DOHH2 (cell line): ENCODE measurements around the gene EFTUD2.

Experiments used
- H3F3A ChIP-seq: fragments of 200-600 bp; sonication (generic), shearing (Covaris generic); 2 replicates; pipeline ENCODE4 v1.6.0; 2016; ENCODE audit warnings: antibody characterized with exemption, mild to moderate bottlenecking; ENCODE audit not compliant: control insufficient read depth, insufficient read depth
- H3K27ac ChIP-seq: fragments of 200-600 bp; sonication (generic); 2 replicates; pipeline ENCODE4 v1.5.1; 2014; ENCODE audit warnings: low read depth, mild to moderate bottlenecking, low read length, moderate library complexity
- H3K27me3 ChIP-seq: fragments of 200-600 bp; sonication (generic); 2 replicates; pipeline ENCODE4 v1.6.1; 2014; ENCODE audit warnings: mild to moderate bottlenecking, low read length, mixed read lengths; ENCODE audit not compliant: control insufficient read depth
- H3K36me3 ChIP-seq: fragments of 200-600 bp; sonication (generic); 2 replicates; pipeline ENCODE4 v1.6.1; 2014; ENCODE audit warnings: mild to moderate bottlenecking, low read length, moderate library complexity, mixed read lengths; ENCODE audit not compliant: control insufficient read depth
- H3K4me1 ChIP-seq: fragments of 200-600 bp; sonication (generic); 2 replicates; pipeline ENCODE4 v1.6.1; 2014; ENCODE audit warnings: mild to moderate bottlenecking, low read length, mixed read lengths; ENCODE audit not compliant: control insufficient read depth
- H3K4me2 ChIP-seq: fragments of 200-600 bp; sonication (generic); 2 replicates; pipeline ENCODE4 v1.6.0; 2014; ENCODE audit warnings: mild to moderate bottlenecking, low read length, moderate library complexity
- H3K4me3 ChIP-seq: fragments of 200-600 bp; sonication (generic); 2 replicates; pipeline ENCODE4 v1.5.1; 2014; ENCODE audit warnings: mild to moderate bottlenecking, low read length, mixed read lengths
- H3K79me2 ChIP-seq: fragments of 200-600 bp; sonication (generic); 2 replicates; pipeline ENCODE4 v1.6.1; 2014; ENCODE audit warnings: mild to moderate bottlenecking, low read length, mixed read lengths; ENCODE audit not compliant: control insufficient read depth
- H3K9me2 ChIP-seq: fragments of 200-600 bp; sonication (generic); replicated peaks from 2 replicates; pipeline ENCODE4 v1.6.1; 2014; ENCODE audit warnings: mild to moderate bottlenecking, low read length, mixed read lengths; ENCODE audit not compliant: control insufficient read depth
- H3K9me3 ChIP-seq: fragments of 200-600 bp; sonication (generic); 2 replicates; pipeline ENCODE4 v1.6.1; 2014; ENCODE audit warnings: antibody characterized with exemption, low read length, mixed read lengths; ENCODE audit not compliant: control insufficient read depth, insufficient read depth
- H4K20me1 ChIP-seq: fragments of 200-600 bp; sonication (generic); 2 replicates; pipeline ENCODE4 v1.6.0; 2014; ENCODE audit warnings: low read depth, mild to moderate bottlenecking, antibody characterized with exemption, low read length, moderate library complexity; ENCODE audit not compliant: control insufficient read depth, insufficient read depth
- CTCF ChIP-seq: fragments of 200-600 bp; sonication (generic); IDR thresholded peaks from one replicate; pipeline ENCODE4 v1.5.1; 2014; ENCODE audit warnings: antibody characterized with exemption, mild to moderate bottlenecking, low read depth, low read length; ENCODE audit not compliant: poor library complexity, severe bottlenecking
- EZH2phosphoT487 ChIP-seq: fragments of 200-600 bp; sonication (generic); IDR thresholded peaks from 2 replicates; pipeline ENCODE4 v1.6.1; 2017; ENCODE audit warnings: borderline replicate concordance, mild to moderate bottlenecking, antibody characterized with exemption, low read length, moderate library complexity, mixed read lengths

The EFTUD2 gene

GRCh38 chr17:44844390-44844830 is 54.8 kb downstream of the EFTUD2 start:
- Histone ChIP-seq H3K79me2 (no peaks in the 10 kb centered on the region), H3K27ac (no peak overlapping the region), H3K9me2 (no peaks in the 10 kb centered on the region), H3K4me1 (peaks cover 4% of the 10 kb centered on the region; the same call in 1 of the 2 replicates), H3K27me3 (no peaks in the 10 kb centered on the region), H3K4me2 (no peak overlapping the region), H3K9me3 (no peaks in the 10 kb centered on the region), H3K4me3 (no peak overlapping the region), H4K20me1 (no peaks in the 10 kb centered on the region), H3F3A (no peaks in the 10 kb centered on the region), H3K36me3 (no peaks in the 10 kb centered on the region)
- no peak for TF ChIP-seq EZH2phosphoT487
- TF ChIP-seq CTCF: no peak

DNA sequence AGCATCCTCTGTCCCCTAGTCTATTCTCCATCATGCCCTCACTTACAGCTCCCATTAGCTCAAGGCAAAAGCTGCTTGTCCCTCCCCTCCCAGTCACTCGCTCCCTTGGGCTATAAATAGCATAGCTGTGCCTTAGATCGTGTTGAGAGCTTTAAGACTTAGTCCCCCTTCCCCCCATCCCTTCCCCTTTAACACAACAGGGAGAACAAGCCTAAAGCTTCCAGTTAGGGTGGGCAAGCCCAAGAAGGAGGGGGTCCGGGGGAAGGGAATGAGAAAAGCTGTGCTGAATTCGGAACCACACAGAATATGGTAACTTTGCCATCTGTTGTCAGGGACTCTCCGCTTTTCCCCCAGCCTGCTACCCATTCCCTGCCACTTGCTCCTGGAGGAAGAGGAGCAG is 56.5 kb downstream of the EFTUD2 start:
- TF ChIP-seq CTCF (no peak), EZH2phosphoT487 (no peak)
- H4K20me1 ChIP-seq: no peaks in the 10 kb centered on the region
- H3F3A ChIP-seq: no peaks in the 10 kb centered on the region
- H3K79me2 ChIP-seq: no peaks in the 10 kb centered on the region
- H3K4me1 ChIP-seq: peaks cover 4% of the 10 kb centered on the region; the same call in 1 of the 2 replicates
- no peak overlapping the region for H3K4me2 ChIP-seq
- H3K36me3 ChIP-seq: no peaks in the 10 kb centered on the region
- no peaks in the 10 kb centered on the region for H3K27me3 ChIP-seq
- no peak overlapping the region for H3K4me3 ChIP-seq
- H3K27ac ChIP-seq: no peak overlapping the region
- H3K9me2 ChIP-seq: no peaks in the 10 kb centered on the region
- H3K9me3 ChIP-seq: no peaks in the 10 kb centered on the region

- Histone ChIP-seq H3K27me3 (no peaks in the 10 kb centered on the region), H3K4me1 (peaks cover 4% of the 10 kb centered on the region; the same call in 1 of the 2 replicates), H3K9me3 (no peaks in the 10 kb centered on the region), H3F3A (no peaks in the 10 kb centered on the region), H3K27ac (no peak overlapping the region), H3K36me3 (no peaks in the 10 kb centered on the region), H3K4me2 (no peak overlapping the region), H4K20me1 (no peaks in the 10 kb centered on the region), H3K9me2 (no peaks in the 10 kb centered on the region), H3K4me3 (no peak overlapping the region), H3K79me2 (no peaks in the 10 kb centered on the region)
- TF ChIP-seq EZH2phosphoT487 (no peak), CTCF (no peak)
Observed at GRCh38 chr17:44840936-44841335, 58.3 kb downstream of the EFTUD2 start.
